ENCODE measurements around the gene NDUFAF2.

The NDUFAF2 gene

DNA sequence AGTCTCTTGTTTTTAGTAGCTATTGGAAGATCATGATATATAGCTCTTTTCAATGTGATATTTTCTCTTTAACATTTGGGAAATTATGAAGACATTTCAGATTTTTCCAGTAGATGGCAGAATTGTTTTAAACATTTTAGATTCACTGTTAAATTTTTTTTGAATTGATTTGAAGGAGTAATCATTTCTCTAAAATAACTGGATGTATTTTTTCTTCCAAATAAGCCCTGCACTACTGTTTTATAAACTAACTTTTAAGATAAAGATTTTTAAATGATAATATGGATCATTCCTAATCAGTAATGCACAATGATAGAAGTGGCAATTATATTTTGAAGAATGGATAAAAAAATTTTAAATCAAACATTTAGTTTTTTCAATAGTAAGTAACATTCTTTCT, 14.2 kb downstream of the NDUFAF2 start:
- peak; percentile 19 for TF ChIP-seq CTCF (conservative IDR thresholded peaks at IDR 0.05; ENCODE audit: control insufficient read depth, insufficient read depth, low read depth, low read length)
- H3K4me3 ChIP-seq (ENCODE audit: control insufficient read depth, low read depth, low read length): no peak overlapping the region
- DNase-seq (ENCODE audit: low read depth): peak; percentile 49

GRCh38 chr5:60960591-60960990, 15.6 kb downstream of the NDUFAF2 start:
- H3K4me3 ChIP-seq (ENCODE audit: control insufficient read depth, low read depth, low read length): no peak overlapping the region
- peak; percentile 60 for TF ChIP-seq CTCF (conservative IDR thresholded peaks at IDR 0.05; ENCODE audit: control insufficient read depth, insufficient read depth, low read depth, low read length)
- peak; percentile 37 for DNase-seq (ENCODE audit: low read depth)

DNA sequence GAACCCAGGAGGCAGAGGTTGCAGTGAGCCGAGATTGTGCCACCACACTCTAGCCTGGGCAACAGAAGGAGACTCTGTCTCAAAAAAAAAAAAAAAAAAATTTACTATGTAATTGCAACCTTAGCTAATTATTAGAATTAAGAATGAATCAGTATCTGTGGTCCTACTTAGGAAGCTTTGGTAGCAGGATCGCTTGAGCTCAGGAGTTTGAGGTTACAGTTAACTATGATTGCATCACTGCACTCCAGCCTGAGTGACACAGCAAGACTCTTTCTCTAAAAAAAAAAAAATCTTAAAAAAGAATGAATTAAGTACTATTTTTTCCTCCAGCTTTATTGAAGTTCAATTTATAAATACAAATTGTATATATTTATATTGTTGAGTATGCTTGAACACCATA, 16.7 kb downstream of the NDUFAF2 start:
- TF ChIP-seq CTCF (conservative IDR thresholded peaks at IDR 0.05; ENCODE audit: control insufficient read depth, insufficient read depth, low read depth, low read length): no peak
- peak; percentile 57 for DNase-seq (ENCODE audit: low read depth)
- no peak overlapping the region for H3K4me3 ChIP-seq (ENCODE audit: control insufficient read depth, low read depth, low read length)

GRCh38 chr5:60972231-60972630, 27.2 kb downstream of the NDUFAF2 start:
- H3K4me3 ChIP-seq (ENCODE audit: control insufficient read depth, low read depth, low read length): no peak overlapping the region
- no peak for DNase-seq (ENCODE audit: low read depth)
- no peak for TF ChIP-seq CTCF (conservative IDR thresholded peaks at IDR 0.05; ENCODE audit: control insufficient read depth, insufficient read depth, low read depth, low read length)

GRCh38 chr5:60977956-60978737, 33.1 kb downstream of the NDUFAF2 start:
- no peak for TF ChIP-seq CTCF (conservative IDR thresholded peaks at IDR 0.05; ENCODE audit: control insufficient read depth, insufficient read depth, low read depth, low read length)
- H3K4me3 ChIP-seq (ENCODE audit: control insufficient read depth, low read depth, low read length): no peak overlapping the region
- DNase-seq (ENCODE audit: low read depth): no peak

DNA sequence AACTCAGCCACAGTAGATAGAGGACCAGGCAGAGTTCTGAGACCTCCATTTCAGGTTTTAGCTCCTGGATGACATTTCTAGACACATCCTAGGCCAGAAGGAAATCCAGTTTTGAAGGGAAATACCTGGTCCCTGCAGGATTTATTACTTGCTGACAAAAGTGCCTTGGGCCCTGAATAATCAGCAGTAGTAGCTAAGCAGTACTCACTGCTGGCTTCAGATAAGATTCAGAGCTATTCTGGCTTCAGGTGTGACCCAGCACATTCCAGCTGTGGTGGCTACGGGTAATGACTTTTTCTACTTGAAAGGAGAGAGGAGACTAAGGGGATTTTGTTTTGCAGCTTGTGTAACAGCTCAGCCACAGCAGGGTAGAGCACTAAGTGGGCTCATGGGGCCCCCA, 34.0 kb downstream of the NDUFAF2 start:
- TF ChIP-seq CTCF (conservative IDR thresholded peaks at IDR 0.05; ENCODE audit: control insufficient read depth, insufficient read depth, low read depth, low read length): no peak
- DNase-seq (ENCODE audit: low read depth): no peak
- H3K4me3 ChIP-seq (ENCODE audit: control insufficient read depth, low read depth, low read length): no peak overlapping the region
